ENCODE data around the gene KERA. TPM values are rescaled to one million over a fixed set of nuclear protein-coding genes. Genes with fewer than 3 reads are reported as not detected.

Gene KERA
- total and polyA plus RNA-seq, 2 of the 4 experiments (the other 2 are of a cell fraction) = not detected

DNA sequence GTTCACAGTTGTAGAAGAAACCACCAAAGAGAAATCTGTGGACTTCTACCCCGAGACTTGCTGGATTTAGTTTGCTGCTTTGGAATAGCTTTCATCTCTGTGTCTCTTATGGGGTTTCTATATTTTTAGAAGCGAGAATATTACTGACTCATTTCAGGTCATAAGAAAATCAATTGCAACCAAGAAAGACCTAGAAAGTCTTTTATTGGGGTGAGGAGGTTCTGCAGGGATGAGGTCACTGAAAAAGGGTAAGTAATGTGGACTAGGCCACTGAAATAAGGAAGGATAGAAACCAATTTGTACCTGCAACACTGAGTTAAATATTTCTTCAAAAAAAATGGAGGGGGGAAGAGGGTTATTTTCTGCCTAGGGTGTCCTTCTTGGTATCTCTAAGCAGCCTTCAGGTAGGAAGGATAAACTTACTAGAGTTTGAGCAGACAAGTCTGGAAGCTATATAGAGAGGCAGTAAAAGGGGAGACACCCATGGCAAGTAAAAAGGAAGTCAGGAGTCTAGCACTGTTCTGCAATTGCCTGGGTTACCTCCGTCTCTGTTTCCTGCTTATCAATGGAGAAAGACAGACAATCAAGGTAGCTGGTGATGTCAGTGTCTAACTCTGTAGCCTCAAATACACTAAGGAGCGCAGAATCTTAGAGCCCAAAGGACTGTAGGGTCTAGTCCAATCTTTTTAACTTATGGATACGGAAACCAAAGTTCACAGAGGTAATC is 19.6 kb upstream of the KERA start:
- ChIA-PET POLR2A (ENCODE audit: unreplicated experiment) (no interaction called here), CTCF (no interaction called here)
- H3K4me1 ChIP-seq (ENCODE audit: control insufficient read depth, insufficient read depth, low read length) = no peaks in the 10 kb centered on the region
- ATAC-seq (ENCODE audit: low read depth) (no peak), DNase-seq (no peak)
- intact Hi-C loops (cut with micrococcal nuclease) = no loop called here
- no peaks in the 10 kb centered on the region for H3K79me1 ChIP-seq (ENCODE audit: low read depth in 1 of 2, low read length in 2 of 2)
- TF ChIP-seq, protein P1, sequence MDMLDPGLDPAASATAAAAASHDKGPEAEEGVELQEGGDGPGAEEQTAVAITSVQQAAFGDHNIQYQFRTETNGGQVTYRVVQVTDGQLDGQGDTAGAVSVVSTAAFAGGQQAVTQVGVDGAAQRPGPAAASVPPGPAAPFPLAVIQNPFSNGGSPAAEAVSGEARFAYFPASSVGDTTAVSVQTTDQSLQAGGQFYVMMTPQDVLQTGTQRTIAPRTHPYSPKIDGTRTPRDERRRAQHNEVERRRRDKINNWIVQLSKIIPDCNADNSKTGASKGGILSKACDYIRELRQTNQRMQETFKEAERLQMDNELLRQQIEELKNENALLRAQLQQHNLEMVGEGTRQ (IDR thresholded peaks at IDR 0.05; ENCODE audit: low read depth, low read length) = no peak
- TF ChIP-seq NFE2L2 (IDR thresholded peaks at IDR 0.05; ENCODE audit: low read depth, low read length) (no peak), FOS (IDR thresholded peaks at IDR 0.05; ENCODE audit: low read depth, low read length) (no peak), RAD21 (IDR thresholded peaks at IDR 0.05; ENCODE audit: low read length) (no peak), MAFK (IDR thresholded peaks at IDR 0.05; ENCODE audit: low read depth, low read length) (no peak), MAZ (IDR thresholded peaks at IDR 0.05; ENCODE audit: borderline replicate concordance, low read depth, low read length) (no peak), BHLHE40 (IDR thresholded peaks at IDR 0.05; ENCODE audit: low read depth, low read length) (no peak), SMC3 (IDR thresholded peaks at IDR 0.05; ENCODE audit: low read depth, low read length) (no peak)
- H3K56ac ChIP-seq (ENCODE audit: extremely low read depth, insufficient read depth, low read length) = no peak overlapping the region
- no peak overlapping the region for H3K14ac ChIP-seq (replicated peaks; ENCODE audit: low read depth, low read length)
- WGBS, 2 experiments (ENCODE audit: extremely low coverage in 2 of 2, insufficient read length in 1 of 2) = no CpG with 5 or more reads among the region's 5 CpGs
- no peak overlapping the region for H2AK9ac ChIP-seq (replicated peaks; ENCODE audit: low read depth, low read length, poor library complexity)
- H3K23ac ChIP-seq (ENCODE audit: low read depth, low read length) = no peak overlapping the region
- no peak overlapping the region for H3K18ac ChIP-seq (ENCODE audit: low read depth, low read length)
- no peak overlapping the region for H2BK20ac ChIP-seq (ENCODE audit: low read depth, low read length)
- H4K91ac ChIP-seq (ENCODE audit: insufficient read depth, low read depth, low read length) = no peak overlapping the region
- no peak overlapping the region for H4K8ac ChIP-seq (ENCODE audit: low read depth in 2 of 2, low read length in 2 of 2)
- no peak overlapping the region for H2BK15ac ChIP-seq (ENCODE audit: low read depth, low read length)
- no peak overlapping the region for H3K27ac ChIP-seq (ENCODE audit: insufficient read depth, low read length)
- BruUV-seq (replicated peaks) = no TSS peak
- H4K5ac ChIP-seq (ENCODE audit: low read depth, low read length) = no peak overlapping the region
- no peak overlapping the region for H3K9ac ChIP-seq (ENCODE audit: low read depth, low read length)
- H3K4me3 ChIP-seq (ENCODE audit: insufficient read depth, low read depth, low read length) = no peak overlapping the region
- H3K36me3 ChIP-seq (ENCODE audit: control insufficient read depth, insufficient read depth, low read length) = no peaks in the 10 kb centered on the region
- H3K27me3 ChIP-seq (ENCODE audit: control insufficient read depth, insufficient read depth, low read length) = no peaks in the 10 kb centered on the region
- no peak overlapping the region for H2AFZ ChIP-seq (replicated peaks; ENCODE audit: low read length, poor library complexity)
- H3K4ac ChIP-seq (ENCODE audit: low read depth, low read length) = no peak overlapping the region
- no peaks in the 10 kb centered on the region for H4K20me1 ChIP-seq (ENCODE audit: insufficient read depth, low read length)
- H2BK5ac ChIP-seq (ENCODE audit: low read depth, low read length, poor library complexity, severe bottlenecking) = no peak overlapping the region
- in situ Hi-C loops (cut with MboI; ENCODE audit: low sequenced_read_pairs) = no loop called here
- H2AK5ac ChIP-seq (ENCODE audit: low read depth, low read length) = no peak overlapping the region
- H3K9me1 ChIP-seq (ENCODE audit: insufficient read depth, low read length) = no peaks in the 10 kb centered on the region
- H3K4me2 ChIP-seq (ENCODE audit: low read depth, low read length) = no peak overlapping the region
- dilution Hi-C loops (cut with HindIII; ENCODE audit: low sequenced_read_pairs, unreplicated experiment) = no loop called here
- H2BK120ac ChIP-seq (ENCODE audit: low read depth, low read length) = no peak overlapping the region
- H3K9me3 ChIP-seq (ENCODE audit: control insufficient read depth, insufficient read depth, low read length) = no peaks in the 10 kb centered on the region

Measured in IMR-90 (cell line).